PC-3 (cell line): ENCODE data around the gene LRRC56. TPM values are rescaled to one million over a fixed set of nuclear protein-coding genes. Genes with fewer than 3 reads are reported as not detected.
"Not testable (repeated sequence)": the region's sequence is repeated elsewhere in the genome, so short reads cannot be mapped to it uniquely, and the experiment has no call there.

Source experiments
- ATAC-seq: fragments of 200-7000 bp; cut with Tn5 transposase; 2 replicates; pipeline ENCODE4 v1.9.1; 2020; ENCODE audit warnings: mild to moderate bottlenecking, moderate library complexity
- BruUV-seq: library from RNA; stranded (reverse); fragments of 400-500 nt; replicated peaks from 2 replicates; lab custom pipeline; 2021; lab: Mats Ljungman, UMichigan
- CTCF ChIA-PET: fragments of 300-600 bp; sonication (Branson Sonifier 250); formaldehyde crosslinking; loops from one replicate; lab custom pipeline; 2022; ENCODE audit warnings: antibody characterized with exemption; lab: Charles Lee
- POLR2A ChIA-PET: fragments of 300-600 bp; sonication (Branson Sonifier 250); formaldehyde crosslinking; loops from one replicate; lab custom pipeline; 2022; ENCODE audit warnings: antibody characterized with exemption; ENCODE audit not compliant: unreplicated experiment; lab: Charles Lee
- DNase-seq: peaks from one replicate; pipeline ENCODE4 v3.0.0-alpha.2; 2015
- H2AFZ ChIP-seq: fragments of 300-600 bp; sonication (generic); 2 replicates; pipeline ENCODE4 v1.6.0; 2016; ENCODE audit warnings: antibody characterized with exemption, low read length
- H3F3A ChIP-seq: fragments of 300-600 bp; sonication (generic); one replicate; pipeline ENCODE4 v1.6.0; 2017; ENCODE audit warnings: antibody characterized with exemption, low read length, control low read depth, mild to moderate bottlenecking; ENCODE audit not compliant: unreplicated experiment
- H3K27ac ChIP-seq: fragments of 300-600 bp; sonication (generic); 2 replicates; pipeline ENCODE4 v1.5.1; 2016; ENCODE audit warnings: mild to moderate bottlenecking, low read length
- H3K27me3 ChIP-seq: fragments of 300-600 bp; sonication (generic); 2 replicates; pipeline ENCODE4 v1.6.1; 2016; ENCODE audit warnings: low read length, mixed read lengths
- H3K36me3 ChIP-seq: fragments of 300-600 bp; sonication (generic); 2 replicates; pipeline ENCODE4 v1.6.1; 2016; ENCODE audit warnings: low read depth, mixed run types, low read length, mixed read lengths
- H3K4me1 ChIP-seq: fragments of 300-600 bp; sonication (generic); 2 replicates; pipeline ENCODE4 v1.5.1; 2016; ENCODE audit warnings: low read length; ENCODE audit not compliant: insufficient read depth
- H3K4me2 ChIP-seq: fragments of 300-600 bp; sonication (generic); 2 replicates; pipeline ENCODE4 v1.6.0; 2016; ENCODE audit warnings: low read length
- H3K4me3 ChIP-seq: fragments of 300-600 bp; sonication (generic); 2 replicates; pipeline ENCODE4 v1.5.1; 2016; ENCODE audit warnings: mild to moderate bottlenecking, low read length, mixed read lengths
- H3K79me2 ChIP-seq: fragments of 300-600 bp; sonication (generic); 2 replicates; pipeline ENCODE4 v1.6.1; 2017; ENCODE audit warnings: low read length, mixed read lengths
- H3K9ac ChIP-seq: fragments of 300-600 bp; sonication (generic); 2 replicates; pipeline ENCODE4 v1.6.0; 2016; ENCODE audit warnings: mild to moderate bottlenecking, low read length
- H3K9me2 ChIP-seq: fragments of 300-600 bp; sonication (generic); replicated peaks from 2 replicates; pipeline ENCODE4 v1.6.1; 2016; ENCODE audit warnings: mixed run types, low read length, mixed read lengths
- H3K9me3 ChIP-seq: fragments of 300-600 bp; sonication (generic); 2 replicates; pipeline ENCODE4 v1.6.1; 2016; ENCODE audit warnings: low read length, mixed read lengths
- H4K20me1 ChIP-seq: fragments of 300-600 bp; sonication (generic); 2 replicates; pipeline ENCODE4 v1.6.1; 2016; ENCODE audit warnings: low read length, mixed read lengths
- CTCF ChIP-seq: fragments of 300-600 bp; sonication (generic); conservative IDR thresholded peaks from 2 replicates; pipeline ENCODE4 v1.5.1; 2017; ENCODE audit warnings: antibody characterized with exemption, low read depth, mild to moderate bottlenecking, low read length
- EZH2 ChIP-seq: fragments of 300-600 bp; sonication (generic); IDR thresholded peaks from one replicate; pipeline ENCODE4 v1.6.1; 2017; ENCODE audit warnings: antibody characterized with exemption, mild to moderate bottlenecking, low read length; ENCODE audit not compliant: unreplicated experiment
- EZH2phosphoT487 ChIP-seq: fragments of 300-600 bp; sonication (generic); IDR thresholded peaks from 2 replicates; pipeline ENCODE4 v1.6.1; 2018; ENCODE audit warnings: mild to moderate bottlenecking, antibody characterized with exemption, low read length, borderline replicate concordance
- intact Hi-C: fragments of 100-400 bp; cut with micrococcal nuclease; formaldehyde crosslinking; loops from 2 replicates; pipeline ENCODE4 v1.9.0; 2023
- total RNA-seq: library from RNA; depleted of rRNA; stranded (reverse); fragments of >200 nt; gene quantifications from 2 replicates; pipeline ENCODE4 v1.2.3, GENCODE V29; 2014

The LRRC56 gene
- total RNA-seq, 1 experiment from 2014 or later, result 1.5 TPM

DNA sequence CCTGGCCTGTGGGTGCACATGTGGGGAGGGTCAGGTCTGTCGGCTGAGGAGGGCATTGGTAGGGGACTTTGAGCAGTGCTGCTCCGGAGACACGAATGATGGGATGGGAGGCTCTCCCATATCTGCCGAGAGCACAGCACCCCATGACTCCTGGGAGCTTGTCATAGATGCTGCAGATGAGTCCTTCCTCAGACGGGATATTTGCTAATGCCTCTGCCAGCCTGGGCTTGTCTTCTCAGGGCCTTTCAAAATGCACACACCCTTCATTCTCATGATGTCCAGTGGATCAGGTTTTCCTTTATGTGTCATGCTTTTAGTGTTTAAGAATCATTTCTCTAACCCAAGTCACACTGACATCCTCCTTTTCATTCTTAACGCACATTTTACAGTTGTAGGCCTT lies 22.2 kb upstream of the LRRC56 start:
- ATAC-seq, result no peak
- H3K9me3 ChIP-seq, result no peaks in the 10 kb centered on the region
- no peaks in the 10 kb centered on the region for H3K4me1 ChIP-seq
- no peaks in the 10 kb centered on the region for H3K9me2 ChIP-seq
- H3F3A ChIP-seq, result no peaks in the 10 kb centered on the region
- peaks cover 2% of the 10 kb centered on the region; the same call in 1 of the 2 replicates for H3K36me3 ChIP-seq
- no peak for TF ChIP-seq CTCF
- no peak for TF ChIP-seq EZH2phosphoT487
- H4K20me1 ChIP-seq, result no peaks in the 10 kb centered on the region
- intact Hi-C loops, result no loop called here
- H3K79me2 ChIP-seq, result no peaks in the 10 kb centered on the region
- H3K27ac ChIP-seq, result no peak overlapping the region
- H3K9ac ChIP-seq, result no peak overlapping the region
- no peak overlapping the region for H2AFZ ChIP-seq
- CTCF ChIA-PET, result no interaction called here
- H3K27me3 ChIP-seq, result no peaks in the 10 kb centered on the region
- no peak for DNase-seq
- H3K4me2 ChIP-seq, result no peak overlapping the region
- H3K4me3 ChIP-seq, result no peak overlapping the region
- POLR2A ChIA-PET, result no interaction called here
- BruUV-seq, result no TSS peak

DNA sequence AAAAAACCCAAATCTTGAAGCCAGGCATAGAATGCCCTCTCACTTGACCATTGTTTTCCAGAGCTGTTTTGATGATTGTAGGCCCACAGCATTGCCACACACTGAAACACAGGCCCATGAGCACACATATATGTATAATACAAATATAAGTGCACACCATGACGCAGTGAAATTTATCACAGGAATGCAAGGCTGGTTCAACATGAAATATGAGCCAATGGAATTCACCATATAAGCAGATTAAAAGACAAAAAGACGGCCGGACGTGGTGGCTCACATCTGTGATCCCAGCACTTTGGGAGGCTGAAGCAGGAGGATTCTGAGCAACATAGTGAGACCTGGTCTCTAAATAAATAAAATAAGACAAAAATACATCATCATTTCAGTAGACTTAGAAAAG lies 20.9 kb upstream of the LRRC56 start:
- intact Hi-C loops, result no loop called here
- H3K27ac ChIP-seq, result no peak overlapping the region
- DNase-seq, result no peak
- no peak overlapping the region for H2AFZ ChIP-seq
- no peaks in the 10 kb centered on the region for H3K9me3 ChIP-seq
- ChIA-PET POLR2A (no interaction called here), CTCF (no interaction called here)
- no peaks in the 10 kb centered on the region for H4K20me1 ChIP-seq
- H3K4me3 ChIP-seq, result no peak overlapping the region
- no peak for ATAC-seq
- no TSS peak for BruUV-seq
- H3K36me3 ChIP-seq, result peaks cover 2% of the 10 kb centered on the region; the same call in 1 of the 2 replicates
- H3K4me2 ChIP-seq, result no peak overlapping the region
- no peaks in the 10 kb centered on the region for H3K79me2 ChIP-seq
- no peaks in the 10 kb centered on the region for H3K27me3 ChIP-seq
- no peaks in the 10 kb centered on the region for H3K9me2 ChIP-seq
- TF ChIP-seq CTCF, result no peak
- TF ChIP-seq EZH2phosphoT487, result no peak
- no peak for TF ChIP-seq EZH2
- H3F3A ChIP-seq, result no peaks in the 10 kb centered on the region
- H3K4me1 ChIP-seq, result no peaks in the 10 kb centered on the region
- no peak overlapping the region for H3K9ac ChIP-seq

DNA sequence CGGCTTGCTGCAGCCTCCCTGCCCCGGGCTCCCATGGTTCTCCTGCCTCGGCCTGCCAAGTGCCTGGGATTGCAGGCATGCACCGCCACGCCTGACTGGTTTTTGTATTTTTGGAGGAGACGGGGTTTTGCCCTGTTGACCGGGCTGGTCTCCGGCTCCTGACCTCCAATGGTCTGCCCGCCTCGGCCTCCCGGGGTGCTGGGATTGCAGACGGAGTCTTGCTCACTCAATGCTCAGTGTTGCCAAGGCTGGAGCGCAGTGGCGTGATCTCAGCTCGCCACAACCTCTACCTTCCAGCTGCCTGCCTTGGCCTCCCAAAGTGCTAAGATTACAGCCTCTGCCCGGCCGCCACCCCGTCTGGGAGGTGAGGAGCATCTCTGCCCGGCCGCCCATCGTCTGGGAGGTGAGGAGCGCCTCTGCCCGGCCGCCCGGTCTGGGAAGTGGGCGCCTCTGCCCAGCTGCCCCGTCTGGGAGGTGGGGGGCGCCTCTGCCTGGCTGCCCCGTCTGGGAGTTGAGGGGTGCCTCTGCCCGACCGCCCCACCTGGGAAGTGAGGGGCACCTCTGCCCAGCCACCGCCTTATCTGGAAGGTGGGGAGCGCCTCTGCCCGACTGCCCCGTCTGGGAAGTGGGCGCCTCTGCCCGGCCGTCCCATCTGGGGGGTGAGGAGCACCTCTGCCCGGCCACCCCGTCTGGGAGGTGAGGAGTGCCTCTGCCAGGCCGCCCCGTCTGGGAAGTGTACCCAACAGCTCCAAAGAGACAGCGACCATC lies 20.2 kb upstream of the LRRC56 start:
- H3K36me3 ChIP-seq, H3K4me1 ChIP-seq, H3K79me2 ChIP-seq, intact Hi-C loops, H3K4me3 ChIP-seq, H2AFZ ChIP-seq, H3K27me3 ChIP-seq, ATAC-seq, H3K9me2 ChIP-seq, H4K20me1 ChIP-seq, H3K9me3 ChIP-seq, POLR2A ChIA-PET, H3K9ac ChIP-seq, H3F3A ChIP-seq, CTCF ChIA-PET, DNase-seq, H3K27ac ChIP-seq, H3K4me2 ChIP-seq, BruUV-seq: not testable (repeated sequence)
